ENCODE data around the gene CRBN. TPM values are rescaled to one million over a fixed set of nuclear protein-coding genes. Genes with fewer than 3 reads are reported as not detected.

Gene CRBN
- total and polyA plus RNA-seq, 9 of the 15 experiments (the other 6 are each of a cell fraction or from before 2014, with no cell fraction given), result 40.8 to 331 (median 57.4) TPM

- TF ChIP-seq PATZ1 (CRISPR knock-in tag; IDR thresholded peaks at IDR 0.05; ENCODE audit: borderline replicate concordance) (no peak), POLR2B (IDR thresholded peaks at IDR 0.05; ENCODE audit: low read depth, partially characterized antibody) (no peak), HNRNPLL (IDR thresholded peaks at IDR 0.05; ENCODE audit: low read depth, low read length, poor library complexity, severe bottlenecking) (no peak), AFF1 (IDR thresholded peaks at IDR 0.05; ENCODE audit: low read depth in 1 of 2, partially characterized antibody in 2 of 2) (no peak), TCF3 (CRISPR knock-in tag; IDR thresholded peaks at IDR 0.05) (peak; percentile 15; the same call in 1 of the 2 replicates), ZNF444 (CRISPR knock-in tag; IDR thresholded peaks at IDR 0.05) (no peak), KAT8 (IDR thresholded peaks at IDR 0.05; ENCODE audit: low read depth) (no peak), FOXP4 (CRISPR knock-in tag; IDR thresholded peaks at IDR 0.05; ENCODE audit: borderline replicate concordance) (no peak), CBFB (CRISPR knock-in tag; IDR thresholded peaks at IDR 0.05) (no peak), ZNF449 (CRISPR knock-in tag; IDR thresholded peaks at IDR 0.05) (0 out of 2 replicates have a peak, but pooled peaks have one; percentile 39), SLC30A9 (CRISPR knock-in tag; IDR thresholded peaks at IDR 0.05) (no peak), TRIM28 (IDR thresholded peaks at IDR 0.05) (no peak), ZBTB34 (CRISPR knock-in tag; IDR thresholded peaks at IDR 0.05) (no peak), ZNF280A (IDR thresholded peaks at IDR 0.05; ENCODE audit: low read depth, partially characterized antibody) (no peak)
These were observed 9.7 kb upstream of the CRBN start (continued) for GRCh38 chr3:3189102-3189727.

All from K562 (cell line).